HEK293 (cell line): ENCODE results near the gene INS.

Experiments used
- BCL6B ChIP-seq: fragments of 450-650 bp; formaldehyde crosslinking; IDR thresholded peaks from 2 replicates; pipeline ENCODE4 v1.5.1; 2017; ENCODE audit warnings: missing biosample characterization, missing genetic modification characterization
- GLIS1 ChIP-seq: fragments of 450-650 bp; formaldehyde crosslinking; IDR thresholded peaks from 2 replicates; pipeline ENCODE4 v1.5.1; 2016; ENCODE audit warnings: missing biosample characterization, missing genetic modification characterization
- GLIS2 ChIP-seq: fragments of 450-650 bp; formaldehyde crosslinking; IDR thresholded peaks from 2 replicates; pipeline ENCODE4 v1.5.1; 2016; ENCODE audit warnings: missing biosample characterization, missing genetic modification characterization
- KLF1 ChIP-seq: fragments of 450-650 bp; formaldehyde crosslinking; IDR thresholded peaks from 2 replicates; pipeline ENCODE4 v1.5.1; 2016; ENCODE audit warnings: missing biosample characterization, missing genetic modification characterization
- KLF8 ChIP-seq: fragments of 450-650 bp; formaldehyde crosslinking; IDR thresholded peaks from 2 replicates; pipeline ENCODE4 v1.5.1; 2016; ENCODE audit warnings: missing biosample characterization, missing genetic modification characterization
- KLF9 ChIP-seq: fragments of 450-650 bp; formaldehyde crosslinking; IDR thresholded peaks from 2 replicates; pipeline ENCODE4 v1.5.1; 2016; ENCODE audit warnings: missing biosample characterization, missing genetic modification characterization, low read depth
- MEIS1 ChIP-seq: sonication (generic); formaldehyde crosslinking; IDR thresholded peaks from 2 replicates; pipeline ENCODE4 v1.8.1; 2022; ENCODE audit warnings: missing genetic modification reagents, mild to moderate bottlenecking, borderline replicate concordance
- MZF1 ChIP-seq: fragments of 450-650 bp; formaldehyde crosslinking; IDR thresholded peaks from 2 replicates; pipeline ENCODE4 v1.5.1; 2017; ENCODE audit warnings: missing biosample characterization, missing genetic modification characterization, borderline replicate concordance
- OVOL3 ChIP-seq: fragments of 450-650 bp; formaldehyde crosslinking; IDR thresholded peaks from 2 replicates; pipeline ENCODE4 v1.5.1; 2016; ENCODE audit warnings: missing biosample characterization, missing genetic modification characterization
- PRDM1 ChIP-seq: fragments of 450-650 bp; formaldehyde crosslinking; IDR thresholded peaks from 2 replicates; pipeline ENCODE4; 2016; ENCODE audit warnings: missing biosample characterization, missing genetic modification characterization
- REPIN1 ChIP-seq: fragments of 450-650 bp; formaldehyde crosslinking; IDR thresholded peaks from 2 replicates; pipeline ENCODE4 v1.5.1; 2017; ENCODE audit warnings: missing biosample characterization, missing genetic modification characterization, low read depth
- SCRT2 ChIP-seq: fragments of 450-650 bp; formaldehyde crosslinking; IDR thresholded peaks from 2 replicates; pipeline ENCODE4 v1.5.1; 2016; ENCODE audit warnings: missing biosample characterization, missing genetic modification characterization
- SETDB1 ChIP-seq: IDR thresholded peaks from one replicate; pipeline ENCODE4 v1.6.1; 2017; ENCODE audit warnings: mild to moderate bottlenecking, low read length, moderate library complexity, mixed read lengths; ENCODE audit not compliant: insufficient read length
- YY1 ChIP-seq: fragments of 450-650 bp; formaldehyde crosslinking; IDR thresholded peaks from 2 replicates; pipeline ENCODE4 v1.5.1; 2018; ENCODE audit warnings: missing biosample characterization, missing genetic modification characterization
- ZNF214 ChIP-seq: fragments of 450-650 bp; formaldehyde crosslinking; IDR thresholded peaks from 2 replicates; pipeline ENCODE4 v1.5.1; 2017; ENCODE audit warnings: missing biosample characterization, mild to moderate bottlenecking, missing genetic modification characterization, borderline replicate concordance
- ZNF280C ChIP-seq: fragments of 450-650 bp; formaldehyde crosslinking; IDR thresholded peaks from 2 replicates; pipeline ENCODE4 v1.5.1; 2016; ENCODE audit warnings: missing biosample characterization, missing genetic modification characterization
- ZNF292 ChIP-seq: fragments of 450-650 bp; formaldehyde crosslinking; IDR thresholded peaks from 2 replicates; pipeline ENCODE4 v1.5.1; 2016; ENCODE audit warnings: low read depth, missing biosample characterization, missing genetic modification characterization, borderline replicate concordance
- ZNF335 ChIP-seq: fragments of 450-650 bp; formaldehyde crosslinking; conservative IDR thresholded peaks from 2 replicates; pipeline ENCODE4 v1.5.1; 2016; ENCODE audit warnings: missing biosample characterization, missing genetic modification characterization
- ZNF350 ChIP-seq: fragments of 450-650 bp; formaldehyde crosslinking; IDR thresholded peaks from 2 replicates; pipeline ENCODE4 v1.5.0; 2017; ENCODE audit warnings: missing biosample characterization, mild to moderate bottlenecking, missing genetic modification characterization
- ZNF404 ChIP-seq: fragments of 450-650 bp; formaldehyde crosslinking; IDR thresholded peaks from 2 replicates; pipeline ENCODE4 v1.5.1; 2017; ENCODE audit warnings: missing biosample characterization, missing genetic modification characterization
- ZNF433 ChIP-seq: fragments of 450-650 bp; formaldehyde crosslinking; IDR thresholded peaks from 2 replicates; pipeline ENCODE4 v1.5.1; 2016; ENCODE audit warnings: missing biosample characterization, missing genetic modification characterization, low read depth
- ZNF501 ChIP-seq: fragments of 450-650 bp; formaldehyde crosslinking; IDR thresholded peaks from 2 replicates; pipeline ENCODE4 v1.5.1; 2016; ENCODE audit warnings: missing biosample characterization, missing genetic modification characterization
- ZNF549 ChIP-seq: fragments of 450-650 bp; IDR thresholded peaks from 2 replicates; pipeline ENCODE4 v1.5.1; 2018; ENCODE audit warnings: missing biosample characterization, missing genetic modification characterization, mild to moderate bottlenecking, inconsistent platforms, moderate library complexity
- ZNF585B ChIP-seq: fragments of 450-650 bp; formaldehyde crosslinking; IDR thresholded peaks from 2 replicates; pipeline ENCODE4 v1.5.1; 2016; ENCODE audit warnings: missing biosample characterization, missing genetic modification characterization
- ZNF624 ChIP-seq: fragments of 450-650 bp; formaldehyde crosslinking; IDR thresholded peaks from 2 replicates; pipeline ENCODE4 v1.5.1; 2017; ENCODE audit warnings: missing biosample characterization, missing genetic modification characterization
- ZNF701 ChIP-seq: fragments of 450-650 bp; formaldehyde crosslinking; IDR thresholded peaks from 2 replicates; pipeline ENCODE4 v1.5.1; 2016; ENCODE audit warnings: missing biosample characterization, missing genetic modification characterization
- ZNF707 ChIP-seq: fragments of 450-650 bp; formaldehyde crosslinking; IDR thresholded peaks from 2 replicates; pipeline ENCODE4 v1.5.1; 2016; ENCODE audit warnings: missing biosample characterization, missing genetic modification characterization
- ZNF76 ChIP-seq: fragments of 450-650 bp; formaldehyde crosslinking; IDR thresholded peaks from 2 replicates; pipeline ENCODE4; 2016; ENCODE audit warnings: low read depth, missing biosample characterization, missing genetic modification characterization, borderline replicate concordance
- ZSCAN16 ChIP-seq: fragments of 450-650 bp; formaldehyde crosslinking; IDR thresholded peaks from 2 replicates; pipeline ENCODE4 v1.5.1; 2016; ENCODE audit warnings: missing biosample characterization, missing genetic modification characterization
- ZSCAN30 ChIP-seq: fragments of 450-650 bp; IDR thresholded peaks from 2 replicates; pipeline ENCODE4 v1.5.1; 2018; ENCODE audit warnings: missing biosample characterization, mild to moderate bottlenecking, missing genetic modification characterization, moderate library complexity
- TF ChIP-seq, protein P1 (sequence below): fragments of 450-650 bp; formaldehyde crosslinking; IDR thresholded peaks from 2 replicates; pipeline ENCODE4 v1.5.0; 2017; ENCODE audit warnings: missing biosample characterization, missing genetic modification characterization, borderline replicate concordance
- TF ChIP-seq, protein P2 (sequence below): fragments of 450-650 bp; formaldehyde crosslinking; IDR thresholded peaks from 2 replicates; pipeline ENCODE4 v1.5.1; 2016; ENCODE audit warnings: missing biosample characterization, missing genetic modification characterization
- TF ChIP-seq, protein P3 (sequence below): fragments of 450-650 bp; formaldehyde crosslinking; IDR thresholded peaks from 2 replicates; pipeline ENCODE4 v1.5.1; 2016; ENCODE audit warnings: missing biosample characterization, missing genetic modification characterization

The INS gene

GRCh38 chr11:2194877-2195755 lies 34.1 kb upstream of the INS start (continued):
- TF ChIP-seq, protein P1, sequence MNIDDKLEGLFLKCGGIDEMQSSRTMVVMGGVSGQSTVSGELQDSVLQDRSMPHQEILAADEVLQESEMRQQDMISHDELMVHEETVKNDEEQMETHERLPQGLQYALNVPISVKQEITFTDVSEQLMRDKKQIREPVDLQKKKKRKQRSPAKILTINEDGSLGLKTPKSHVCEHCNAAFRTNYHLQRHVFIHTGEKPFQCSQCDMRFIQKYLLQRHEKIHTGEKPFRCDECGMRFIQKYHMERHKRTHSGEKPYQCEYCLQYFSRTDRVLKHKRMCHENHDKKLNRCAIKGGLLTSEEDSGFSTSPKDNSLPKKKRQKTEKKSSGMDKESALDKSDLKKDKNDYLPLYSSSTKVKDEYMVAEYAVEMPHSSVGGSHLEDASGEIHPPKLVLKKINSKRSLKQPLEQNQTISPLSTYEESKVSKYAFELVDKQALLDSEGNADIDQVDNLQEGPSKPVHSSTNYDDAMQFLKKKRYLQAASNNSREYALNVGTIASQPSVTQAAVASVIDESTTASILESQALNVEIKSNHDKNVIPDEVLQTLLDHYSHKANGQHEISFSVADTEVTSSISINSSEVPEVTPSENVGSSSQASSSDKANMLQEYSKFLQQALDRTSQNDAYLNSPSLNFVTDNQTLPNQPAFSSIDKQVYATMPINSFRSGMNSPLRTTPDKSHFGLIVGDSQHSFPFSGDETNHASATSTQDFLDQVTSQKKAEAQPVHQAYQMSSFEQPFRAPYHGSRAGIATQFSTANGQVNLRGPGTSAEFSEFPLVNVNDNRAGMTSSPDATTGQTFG (tag by site-specific recombination) = no peak
- no peak for TF ChIP-seq ZNF585B
- TF ChIP-seq OVOL3 (tag by site-specific recombination) = no peak
- no peak for TF ChIP-seq ZNF701
- 0 out of 2 replicates have a peak, but pooled peaks have one; percentile 34 for TF ChIP-seq ZNF76 (tag by site-specific recombination)
- no peak for TF ChIP-seq ZNF350 (tag by site-specific recombination)
- no peak for TF ChIP-seq ZSCAN16
- no peak for TF ChIP-seq MZF1
- no peak for TF ChIP-seq ZNF292 (tag by site-specific recombination)
- TF ChIP-seq ZNF404 (tag by site-specific recombination) = no peak
- no peak for TF ChIP-seq ZSCAN30 (tag by site-specific recombination)
- peak; percentile 52 for TF ChIP-seq GLIS2 (tag by site-specific recombination)
- TF ChIP-seq ZNF624 (tag by site-specific recombination) = no peak
- TF ChIP-seq GLIS1 (tag by site-specific recombination) = 0 out of 2 replicates have a peak, but pooled peaks have one; percentile 21
- TF ChIP-seq MEIS1 (CRISPR knock-in tag) = no peak
- TF ChIP-seq, protein P2, sequence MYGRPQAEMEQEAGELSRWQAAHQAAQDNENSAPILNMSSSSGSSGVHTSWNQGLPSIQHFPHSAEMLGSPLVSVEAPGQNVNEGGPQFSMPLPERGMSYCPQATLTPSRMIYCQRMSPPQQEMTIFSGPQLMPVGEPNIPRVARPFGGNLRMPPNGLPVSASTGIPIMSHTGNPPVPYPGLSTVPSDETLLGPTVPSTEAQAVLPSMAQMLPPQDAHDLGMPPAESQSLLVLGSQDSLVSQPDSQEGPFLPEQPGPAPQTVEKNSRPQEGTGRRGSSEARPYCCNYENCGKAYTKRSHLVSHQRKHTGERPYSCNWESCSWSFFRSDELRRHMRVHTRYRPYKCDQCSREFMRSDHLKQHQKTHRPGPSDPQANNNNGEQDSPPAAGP (tag by site-specific recombination) = no peak
- no peak for TF ChIP-seq ZNF707 (tag by site-specific recombination)
- no peak for TF ChIP-seq KLF9 (tag by site-specific recombination)
- TF ChIP-seq, protein P3, sequence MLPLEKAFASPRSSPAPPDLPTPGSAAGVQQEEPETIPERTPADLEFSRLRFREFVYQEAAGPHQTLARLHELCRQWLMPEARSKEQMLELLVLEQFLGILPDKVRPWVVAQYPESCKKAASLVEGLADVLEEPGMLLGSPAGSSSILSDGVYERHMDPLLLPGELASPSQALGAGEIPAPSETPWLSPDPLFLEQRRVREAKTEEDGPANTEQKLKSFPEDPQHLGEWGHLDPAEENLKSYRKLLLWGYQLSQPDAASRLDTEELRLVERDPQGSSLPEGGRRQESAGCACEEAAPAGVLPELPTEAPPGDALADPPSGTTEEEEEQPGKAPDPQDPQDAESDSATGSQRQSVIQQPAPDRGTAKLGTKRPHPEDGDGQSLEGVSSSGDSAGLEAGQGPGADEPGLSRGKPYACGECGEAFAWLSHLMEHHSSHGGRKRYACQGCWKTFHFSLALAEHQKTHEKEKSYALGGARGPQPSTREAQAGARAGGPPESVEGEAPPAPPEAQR = no peak
- no peak for TF ChIP-seq PRDM1
- TF ChIP-seq YY1 (tag by site-specific recombination) = no peak
- TF ChIP-seq ZNF501 = no peak
- no peak for TF ChIP-seq SETDB1
- no peak for TF ChIP-seq ZNF433 (tag by site-specific recombination)
- no peak for TF ChIP-seq ZNF280C (tag by site-specific recombination)
- no peak for TF ChIP-seq KLF1 (tag by site-specific recombination)
- TF ChIP-seq ZNF214 = no peak
- TF ChIP-seq SCRT2 (tag by site-specific recombination) = peak; percentile 42; the same call in 1 of the 2 replicates
- TF ChIP-seq ZNF549 (tag by site-specific recombination) = no peak
- TF ChIP-seq KLF8 = no peak
- TF ChIP-seq REPIN1 (tag by site-specific recombination) = no peak
- peak; percentile 38; the same call in 1 of the 2 replicates for TF ChIP-seq ZNF335 (tag by site-specific recombination)
- no peak for TF ChIP-seq BCL6B
